Left lung (tissue), 10 donors: ENCODE data around the gene AHSP. TPM values are rescaled to one million over a fixed set of nuclear protein-coding genes. Genes with fewer than 3 reads are reported as not detected.

Source experiments
- ATAC-seq: fragments of 200-7000 bp; cut with Tn5 transposase; one replicate; pipeline ENCODE4 v1.9.1; 2020; ENCODE audit warnings: moderate library complexity
- DNase-seq, 4 donors: peaks; one replicate each; pipeline ENCODE4 v3.0.0-alpha.2; 2013 to 2020
- H3K27ac ChIP-seq, 2 donors: fragments of 200-600 bp; sonication (generic) in 1 of 2; one replicate each; pipeline versions ENCODE4 v1.5.0 to v1.8.0; 2020 to 2021
- H3K27me3 ChIP-seq, 2 donors: fragments of 200-600 bp; sonication (generic) in 1 of 2; one replicate each; pipeline versions ENCODE4 v1.5.0 to v1.8.0; 2020 to 2021
- H3K36me3 ChIP-seq, 2 donors: fragments of 200-600 bp; sonication (generic) in 1 of 2; one replicate each; pipeline versions ENCODE4 v1.5.0 to v1.8.0; 2020 to 2021
- H3K4me1 ChIP-seq, 2 donors: fragments of 200-600 bp; one replicate each; pipeline ENCODE4 v1.8.0; 2021
- H3K4me3 ChIP-seq, 2 donors: fragments of 200-600 bp; sonication (generic) in 1 of 2; one replicate each; pipeline versions ENCODE4 v1.5.0 to v1.8.0; 2020 to 2021; ENCODE audit warnings: mild to moderate bottlenecking in 1 of 2
- H3K9me3 ChIP-seq, 2 donors: fragments of 200-600 bp; sonication (generic) in 1 of 2; one replicate each; pipeline versions ENCODE4 v1.5.0 to v1.8.0; 2020 to 2021
- intact Hi-C, 2 donors: fragments of 100-400 bp; cut with DNase I; formaldehyde crosslinking; loops; one replicate each; pipeline versions ENCODE4 v1.11.2 to v1.14.2; 2022
- polyA plus RNA-seq, 6 donors: library from polyadenylated mRNA; unstranded; fragments of 120-200 nt; gene quantifications; one replicate each; pipeline ENCODE4 v1.2.1, GENCODE V29; 2013; ENCODE audit not compliant: insufficient read length in 6 of 6
- total RNA-seq, 2 donors: library from RNA; stranded (reverse); fragmentation: NEBNext Ultra II Directional; extraction: Animal tissue kit (Norgen Biotek cat#: 25700); gene quantifications; one replicate each; pipeline ENCODE4 v1.2.1, GENCODE V29; 2021
- TF ChIP-seq, protein P1 (sequence below), 2 donors: fragments of 200-600 bp; sonication (generic) in 1 of 2; IDR thresholded peaks; one replicate each; pipeline versions ENCODE4 v1.5.0 to v1.8.0; 2021; ENCODE audit warnings: antibody characterized with exemption in 2 of 2
- donor health status: DM: no; HTN: yes; CAD: no.
- donor health status: DM: no; HTN: no; CAD: no.

Gene AHSP
- total and polyA plus RNA-seq, 8 donors, result 6.2 to 18.2 (median 11.9) TPM; not detected in 2

DNA sequence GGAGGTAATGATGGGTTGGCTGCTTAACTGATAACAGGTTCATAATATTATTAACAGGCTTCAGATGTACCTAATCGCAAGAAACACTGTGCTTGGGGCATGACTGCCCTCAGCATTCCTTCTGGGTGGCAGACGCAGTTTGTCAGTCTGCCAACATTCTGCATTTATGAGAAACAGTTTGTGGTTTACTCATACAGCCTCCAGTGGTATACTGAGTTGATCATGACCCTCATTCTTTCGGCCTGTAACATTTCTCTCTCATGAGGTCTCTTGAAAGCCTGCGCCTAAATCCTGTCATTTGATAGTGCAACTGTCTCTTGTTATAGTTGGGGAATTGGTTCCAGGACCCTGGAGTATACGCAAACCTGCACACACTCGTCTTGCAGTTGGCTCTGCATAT lies 14.6 kb upstream of the AHSP start:
- intact Hi-C loops, result no loop called here

DNA sequence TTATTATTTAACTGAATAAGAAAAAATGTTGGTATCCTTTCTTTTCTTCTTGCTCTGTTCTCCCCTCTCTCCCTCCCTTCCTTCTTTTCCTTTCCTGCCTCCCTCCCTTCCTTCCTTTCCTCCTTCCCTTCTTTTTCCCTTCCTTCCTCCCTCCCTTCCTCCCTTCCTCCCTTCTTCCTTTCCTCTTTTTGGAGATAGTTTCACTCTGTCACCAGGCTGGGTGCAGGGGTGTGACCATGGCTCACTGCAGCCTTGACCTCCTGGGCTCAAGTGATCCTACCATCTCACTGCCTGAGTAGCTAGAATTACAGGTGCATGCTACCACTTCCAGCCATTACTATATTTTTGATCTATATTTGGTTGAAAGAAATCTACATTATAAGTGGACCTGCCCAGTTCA lies 13.8 kb upstream of the AHSP start:
- no peak overlapping the region for H3K27ac ChIP-seq
- H3K4me1 ChIP-seq, result peaks cover 0 to 10% of the 10 kb centered on the region in 2 donors
- no peaks in the 10 kb centered on the region for H3K36me3 ChIP-seq
- TF ChIP-seq, protein P1, sequence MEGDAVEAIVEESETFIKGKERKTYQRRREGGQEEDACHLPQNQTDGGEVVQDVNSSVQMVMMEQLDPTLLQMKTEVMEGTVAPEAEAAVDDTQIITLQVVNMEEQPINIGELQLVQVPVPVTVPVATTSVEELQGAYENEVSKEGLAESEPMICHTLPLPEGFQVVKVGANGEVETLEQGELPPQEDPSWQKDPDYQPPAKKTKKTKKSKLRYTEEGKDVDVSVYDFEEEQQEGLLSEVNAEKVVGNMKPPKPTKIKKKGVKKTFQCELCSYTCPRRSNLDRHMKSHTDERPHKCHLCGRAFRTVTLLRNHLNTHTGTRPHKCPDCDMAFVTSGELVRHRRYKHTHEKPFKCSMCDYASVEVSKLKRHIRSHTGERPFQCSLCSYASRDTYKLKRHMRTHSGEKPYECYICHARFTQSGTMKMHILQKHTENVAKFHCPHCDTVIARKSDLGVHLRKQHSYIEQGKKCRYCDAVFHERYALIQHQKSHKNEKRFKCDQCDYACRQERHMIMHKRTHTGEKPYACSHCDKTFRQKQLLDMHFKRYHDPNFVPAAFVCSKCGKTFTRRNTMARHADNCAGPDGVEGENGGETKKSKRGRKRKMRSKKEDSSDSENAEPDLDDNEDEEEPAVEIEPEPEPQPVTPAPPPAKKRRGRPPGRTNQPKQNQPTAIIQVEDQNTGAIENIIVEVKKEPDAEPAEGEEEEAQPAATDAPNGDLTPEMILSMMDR (IDR thresholded peaks at IDR 0.05), result no peak
- no peaks in the 10 kb centered on the region for H3K9me3 ChIP-seq
- no peak overlapping the region for H3K4me3 ChIP-seq
- no peaks in the 10 kb centered on the region for H3K27me3 ChIP-seq
- intact Hi-C loops, result no loop called here
- ATAC-seq (no peak), DNase-seq (no peak)

More for the DNA sequence above, 14.6 kb upstream of the AHSP start:
- H3K4me1 ChIP-seq, result peaks cover 0 to 12% of the 10 kb centered on the region in 2 donors
- H3K27ac ChIP-seq, result no peak overlapping the region
- no peaks in the 10 kb centered on the region for H3K27me3 ChIP-seq
- TF ChIP-seq, protein P1 (IDR thresholded peaks at IDR 0.05), result no peak
- H3K4me3 ChIP-seq, result no peak overlapping the region
- H3K9me3 ChIP-seq, result no peaks in the 10 kb centered on the region
- ATAC-seq, result no peak
- no peaks in the 10 kb centered on the region for H3K36me3 ChIP-seq
- no peak for DNase-seq

DNA sequence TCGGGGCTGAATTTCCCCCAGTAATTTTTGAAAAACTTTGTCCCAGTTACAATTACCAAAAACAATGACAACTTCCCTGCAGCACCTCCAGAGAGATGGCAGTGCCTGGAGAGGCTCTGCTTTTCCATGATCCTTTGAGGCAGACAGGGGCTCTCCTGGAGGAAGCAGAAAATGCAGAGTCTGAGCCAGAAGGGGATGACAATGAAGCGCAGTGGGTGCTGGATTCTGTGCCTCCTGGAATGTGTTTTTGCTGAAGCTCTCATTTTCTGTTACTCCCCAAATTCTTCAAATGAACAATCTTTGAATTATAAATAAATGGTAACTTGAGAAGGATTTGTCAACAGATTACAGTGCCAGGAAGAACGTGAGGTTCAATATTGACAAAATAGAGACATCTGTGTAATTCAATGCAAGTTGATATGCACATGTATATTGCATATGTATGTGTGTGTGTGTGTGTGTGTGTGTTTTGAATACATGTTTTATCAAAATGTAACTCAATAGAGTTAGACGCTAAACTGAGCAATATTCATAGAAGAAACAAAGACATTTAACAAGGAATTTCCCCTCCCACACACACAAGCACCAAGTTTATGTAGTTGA lies 9.8 kb upstream of the AHSP start:
- Histone ChIP-seq H3K27me3 (no peaks in the 10 kb centered on the region), H3K36me3 (no peaks in the 10 kb centered on the region), H3K9me3 (no peaks in the 10 kb centered on the region), H3K27ac (no peak overlapping the region), H3K4me1 (no peaks in the 10 kb centered on the region), H3K4me3 (no peak overlapping the region)
- ATAC-seq, result no peak
- TF ChIP-seq, protein P1 (IDR thresholded peaks at IDR 0.05), result no peak
- no peak for DNase-seq
- intact Hi-C loops, result no loop called here

DNA sequence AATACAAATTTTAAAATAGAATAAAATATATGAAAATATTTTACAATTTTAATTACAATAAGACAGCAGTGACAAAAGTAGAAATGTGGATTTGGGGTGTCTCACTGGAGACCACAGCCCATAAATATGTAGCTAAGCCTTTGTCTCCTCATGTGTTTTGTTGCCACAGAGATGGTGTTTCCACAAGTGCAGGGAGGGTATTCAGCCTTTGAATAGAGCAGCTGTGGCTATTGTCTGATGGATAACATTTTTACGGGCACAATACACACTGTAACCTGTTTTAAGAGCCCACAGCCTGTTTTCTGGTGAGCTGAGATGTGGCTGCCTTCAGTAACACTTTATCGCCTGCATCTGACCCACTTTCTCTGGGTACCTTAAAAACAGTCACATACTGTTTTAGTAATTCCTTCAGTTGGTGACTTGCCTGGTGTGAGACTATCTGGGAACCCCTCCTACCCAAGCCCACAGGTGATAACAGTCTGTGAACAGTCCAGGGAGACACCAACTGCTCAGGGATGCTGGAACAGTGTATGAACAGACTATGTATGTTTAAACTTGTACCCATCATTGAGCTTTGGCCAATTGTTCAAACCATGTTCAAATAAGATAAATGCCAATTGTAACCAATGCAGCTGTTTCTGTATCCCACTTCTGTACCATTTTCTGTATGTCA lies 7.8 kb upstream of the AHSP start:
- no peak overlapping the region for H3K27ac ChIP-seq
- H3K27me3 ChIP-seq, result no peaks in the 10 kb centered on the region
- no peak for ATAC-seq
- TF ChIP-seq, protein P1 (IDR thresholded peaks at IDR 0.05), result no peak
- no peaks in the 10 kb centered on the region for H3K9me3 ChIP-seq
- intact Hi-C loops, result no loop called here
- no peak for DNase-seq
- no peak overlapping the region for H3K4me3 ChIP-seq
- H3K36me3 ChIP-seq, result no peaks in the 10 kb centered on the region
- no peaks in the 10 kb centered on the region for H3K4me1 ChIP-seq

DNA sequence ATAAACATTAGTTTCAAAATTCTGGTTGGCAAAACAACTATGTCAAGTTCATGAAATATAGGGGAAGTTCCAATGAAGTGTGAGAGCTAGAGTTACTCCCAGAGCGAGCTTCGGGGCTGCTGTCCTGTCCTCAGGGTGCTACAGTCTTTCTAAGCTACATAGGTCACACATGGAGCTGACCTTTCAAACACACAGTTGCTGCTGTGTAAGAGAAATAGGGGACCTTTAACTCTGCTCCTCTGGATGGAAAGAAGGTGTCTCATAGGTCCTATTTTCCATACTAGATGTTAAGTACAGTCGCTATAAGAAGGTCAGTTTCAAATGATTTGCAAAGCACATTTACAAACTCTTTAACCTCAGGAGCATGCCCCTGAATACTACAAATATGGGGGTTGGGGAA lies 6.3 kb upstream of the AHSP start:
- intact Hi-C loops, result no loop called here
- no peaks in the 10 kb centered on the region for H3K27me3 ChIP-seq
- no peak for DNase-seq
- H3K9me3 ChIP-seq, result no peaks in the 10 kb centered on the region
- no peak overlapping the region for H3K4me3 ChIP-seq
- TF ChIP-seq, protein P1 (IDR thresholded peaks at IDR 0.05), result no peak
- H3K4me1 ChIP-seq, result no peaks in the 10 kb centered on the region
- H3K36me3 ChIP-seq, result no peaks in the 10 kb centered on the region
- no peak for ATAC-seq
- no peak overlapping the region for H3K27ac ChIP-seq
